Stimulated activated CD4-positive, alpha-beta T cell treated with anti-CD3 and anti-CD28 coated beads, Interleukin-1b, Interleukin-23, amount 100 ng/mL, for 1 hour (primary cell): ENCODE measurements around the gene MEIOSIN.
"Not testable (repeated sequence)": the region's sequence is repeated elsewhere in the genome, so short reads cannot be mapped to it uniquely, and the experiment has no call there.

Source experiments
- DNase-seq, 2 donors: peaks; one replicate each; pipeline ENCODE4 v3.0.0-alpha.2; 2020; ENCODE audit warnings: low read depth in 2 of 2

The MEIOSIN gene

DNA sequence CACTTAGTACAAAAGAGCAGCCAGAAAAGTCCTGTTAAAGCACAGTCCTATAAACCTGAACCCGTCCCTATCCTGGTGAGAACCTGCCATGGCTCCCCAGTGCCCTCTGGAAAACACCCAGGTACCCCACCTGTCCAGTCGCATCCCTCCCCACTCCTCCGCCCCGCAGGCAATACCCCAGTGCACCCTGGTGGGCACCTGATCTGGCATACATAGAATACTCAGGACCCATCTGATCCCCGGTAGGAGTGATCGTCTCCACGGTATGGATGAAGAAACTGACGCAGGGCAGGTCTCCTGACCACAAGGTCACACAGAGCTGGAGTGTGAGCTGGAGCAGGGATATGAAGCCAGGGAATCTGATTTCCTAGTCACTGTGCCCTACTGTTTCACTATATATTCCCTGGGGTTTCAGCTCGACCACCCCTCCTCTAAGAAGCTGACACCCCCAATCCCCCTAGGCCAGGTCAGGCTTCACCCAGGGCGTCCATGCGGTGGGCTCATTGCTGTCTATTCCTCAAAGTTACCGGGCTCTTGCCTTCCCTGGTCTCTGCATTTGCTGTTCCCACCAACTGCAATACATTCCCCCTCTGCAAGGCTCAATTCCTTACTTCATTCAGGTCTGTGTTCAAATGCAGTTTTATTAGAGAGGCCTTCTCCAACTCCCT is 15.1 kb upstream of the MEIOSIN start:
- no peak for DNase-seq

DNA sequence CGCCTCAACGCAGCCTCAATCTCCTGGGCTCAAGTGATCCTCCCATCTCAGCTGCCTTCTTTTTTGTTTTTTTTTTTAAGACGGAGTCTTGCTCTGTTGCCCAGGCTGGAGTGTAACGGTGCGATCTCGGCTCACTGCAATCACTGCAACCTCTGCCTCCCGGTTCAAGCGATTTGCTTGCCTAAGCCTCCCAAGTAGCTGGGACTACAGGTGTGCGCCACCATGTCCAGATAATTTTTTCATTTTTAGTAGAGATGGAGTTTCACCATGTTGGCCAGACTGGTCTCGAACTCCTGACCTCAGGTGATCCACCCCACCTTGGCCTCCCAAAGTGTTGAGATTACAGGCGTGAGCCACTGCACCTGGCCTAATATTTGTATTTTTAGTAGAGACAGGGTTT is 13.2 kb upstream of the MEIOSIN start:
- not testable (repeated sequence) for DNase-seq

DNA sequence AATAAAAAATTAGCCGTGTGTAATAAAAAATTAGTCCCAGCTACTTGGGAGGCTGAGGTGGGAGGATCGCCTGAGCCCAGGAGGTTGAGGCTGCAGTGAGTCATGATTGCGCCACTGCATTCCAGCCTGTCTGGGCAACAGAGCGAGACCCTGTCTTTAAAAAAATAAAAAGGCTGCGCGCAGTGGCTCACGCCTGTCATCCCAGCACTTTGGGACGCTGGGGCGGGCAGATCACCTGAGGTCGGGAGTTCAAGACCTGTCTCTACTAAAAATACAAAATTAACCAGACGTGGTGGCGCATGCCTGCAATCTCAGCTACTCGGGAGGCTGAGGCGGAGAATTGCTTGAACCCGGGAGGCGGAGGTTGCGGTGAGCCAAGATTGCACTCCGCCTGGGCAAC is 4.6 kb upstream of the MEIOSIN start:
- DNase-seq: not testable (repeated sequence)

DNA sequence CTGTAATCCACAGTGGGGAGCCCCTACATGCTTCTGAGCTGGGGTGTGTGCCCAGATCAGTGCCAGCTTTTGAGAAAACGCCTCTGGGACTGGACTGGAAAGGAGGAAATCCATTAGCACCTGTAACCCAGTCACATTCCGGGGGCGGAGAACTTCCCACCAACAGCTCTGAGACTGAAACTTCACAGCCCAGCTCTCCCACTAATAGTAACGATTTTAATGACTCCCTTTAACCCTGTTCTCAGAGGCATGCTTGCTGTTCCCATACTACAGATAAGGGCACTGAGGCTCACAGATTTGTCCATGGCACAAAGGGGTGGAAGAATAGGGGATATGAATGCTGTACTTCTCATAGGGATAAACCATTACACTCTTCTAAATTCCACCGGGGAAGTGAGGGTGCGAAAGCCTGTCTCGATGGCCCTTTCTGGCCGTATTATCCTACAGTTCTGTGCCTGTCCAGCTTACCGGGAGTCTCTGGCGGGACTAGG is 3.4 kb upstream of the MEIOSIN start:
- DNase-seq: no peak

DNA sequence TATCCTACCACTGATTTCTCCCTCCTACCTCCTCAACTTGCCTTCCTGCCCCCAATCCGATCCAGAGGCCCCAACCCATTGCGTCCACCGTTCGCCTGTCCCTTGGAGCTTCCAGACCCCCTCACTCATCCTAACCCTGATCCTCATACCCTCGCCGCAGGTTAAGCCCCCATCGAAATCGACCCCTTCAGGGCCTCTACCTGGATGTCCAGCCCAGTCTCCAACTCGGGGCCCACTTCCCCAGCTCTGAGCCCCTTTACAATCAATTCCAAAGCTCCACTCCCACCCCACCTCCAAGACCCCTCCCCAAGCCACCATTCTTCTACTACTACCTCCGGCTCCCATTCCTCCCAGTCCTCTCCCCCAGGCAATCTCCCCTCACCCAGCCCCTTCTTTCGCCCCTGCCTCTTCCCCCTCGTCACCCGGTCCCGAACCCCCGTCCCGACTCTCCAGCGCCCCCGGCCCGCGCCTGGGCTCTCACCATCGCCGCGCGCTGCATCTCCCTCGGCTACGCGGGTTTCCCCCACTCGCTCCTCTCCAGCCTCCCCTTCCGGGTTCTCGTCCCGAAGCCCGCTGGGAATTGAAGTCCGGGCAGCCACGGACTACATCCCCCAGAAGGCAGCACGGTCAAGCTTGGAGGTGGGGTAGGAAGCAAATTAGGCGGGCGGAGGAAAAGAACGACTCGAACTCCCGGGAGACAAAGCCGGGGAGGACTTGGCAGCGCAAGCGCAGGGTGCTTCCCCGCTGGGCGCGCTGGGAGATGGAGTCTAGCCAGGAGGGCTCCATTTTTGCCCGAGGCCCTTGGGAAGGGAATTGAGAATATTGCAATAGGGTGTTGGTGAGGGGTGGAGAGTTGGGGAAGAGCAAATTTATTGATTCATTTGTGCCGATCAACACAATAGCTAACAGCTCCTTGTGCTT is 2.6 kb upstream of the MEIOSIN start, which contains the start of gene FBXO46:
Gene FBXO46, minus strand, starts transcription at position 529 of the 921 bp plus-strand sequence. CDS start 17,401 bp downstream, outside the sequence.
- peak; percentile 77 to 80 for DNase-seq

DNA sequence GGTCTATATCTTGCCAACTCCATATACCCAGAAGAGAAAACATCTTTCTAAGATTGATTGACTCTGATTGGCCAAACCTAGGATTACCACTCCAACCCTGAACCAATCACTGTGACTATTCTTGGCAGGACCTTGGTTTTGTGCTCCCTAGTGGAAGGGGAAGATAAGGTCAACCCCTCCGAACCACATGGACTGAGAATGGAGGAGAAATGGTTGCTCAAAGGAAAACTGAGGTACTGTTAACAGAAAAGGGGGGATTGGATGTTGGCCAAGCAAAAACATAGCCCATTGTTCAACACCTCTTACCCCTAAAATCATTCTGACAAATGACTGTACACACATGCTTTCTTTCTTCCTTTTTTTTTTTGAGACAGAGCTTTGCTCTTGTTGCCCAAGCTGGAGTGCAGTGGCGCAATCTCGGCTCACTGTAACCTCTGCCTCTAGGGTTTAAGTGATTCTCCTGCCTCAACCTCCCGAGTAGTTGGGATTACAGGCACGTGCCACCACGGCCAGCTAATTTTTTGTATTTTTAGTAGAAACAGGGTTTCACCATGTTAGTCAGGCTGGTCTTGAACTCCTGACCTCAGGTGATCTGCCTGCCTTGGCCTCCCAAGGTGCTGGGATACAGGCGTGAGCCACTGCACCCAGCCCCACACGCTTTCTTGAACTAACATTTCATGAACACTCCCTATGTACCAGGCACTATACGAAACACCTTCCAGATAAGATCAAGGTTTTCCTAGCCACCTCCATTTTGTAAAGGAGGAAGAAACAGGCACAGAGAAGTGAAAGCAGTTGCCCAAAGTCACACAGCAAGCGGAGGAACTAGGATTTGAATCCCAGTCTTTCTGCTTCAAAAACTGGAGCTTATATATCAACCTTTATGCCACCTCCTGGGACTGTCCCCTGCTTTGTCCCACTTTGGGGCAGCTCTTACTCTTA is 6.5 kb downstream of the MEIOSIN start:
- no peak for DNase-seq

DNA sequence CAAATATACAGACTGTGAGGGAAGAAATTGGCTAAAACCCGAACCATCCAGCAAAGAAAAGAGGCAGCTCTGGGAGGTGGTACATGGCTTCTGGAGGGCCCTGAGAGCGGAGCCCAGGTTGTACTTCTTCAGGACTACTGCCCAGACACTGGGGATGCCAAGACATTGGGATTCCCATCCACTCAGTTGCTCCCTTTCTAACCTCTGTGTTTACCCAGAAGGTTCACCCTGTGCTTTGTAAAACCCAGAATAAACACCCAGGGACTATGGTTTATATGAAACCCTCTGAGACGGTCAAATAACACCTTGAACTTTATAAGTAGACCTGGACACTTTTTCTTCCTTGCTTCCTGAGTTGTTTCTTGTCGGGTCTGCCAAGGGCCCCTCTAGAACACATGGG is 9.7 kb downstream of the MEIOSIN start:
- DNase-seq: no peak

DNA sequence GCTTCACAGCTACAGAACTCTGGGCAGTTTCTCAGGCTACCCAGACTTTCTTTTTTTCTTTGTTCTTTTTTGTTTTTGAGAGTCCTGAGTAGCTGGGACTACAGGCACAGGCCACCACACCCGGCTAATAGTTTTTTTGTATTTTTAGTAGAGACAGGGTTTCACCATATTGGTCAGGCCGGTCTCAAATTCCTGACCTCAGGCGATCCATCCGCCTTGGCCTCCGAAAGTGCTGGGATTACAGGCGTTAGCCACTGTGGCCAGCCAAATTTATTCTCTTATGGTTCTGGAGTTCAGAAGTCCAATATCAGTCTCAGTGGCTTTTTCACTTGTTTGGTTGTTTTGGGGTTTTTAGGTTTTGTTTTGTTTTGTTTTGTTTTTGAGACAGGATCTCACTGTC is 12.4 kb downstream of the MEIOSIN start:
- DNase-seq: no peak

DNA sequence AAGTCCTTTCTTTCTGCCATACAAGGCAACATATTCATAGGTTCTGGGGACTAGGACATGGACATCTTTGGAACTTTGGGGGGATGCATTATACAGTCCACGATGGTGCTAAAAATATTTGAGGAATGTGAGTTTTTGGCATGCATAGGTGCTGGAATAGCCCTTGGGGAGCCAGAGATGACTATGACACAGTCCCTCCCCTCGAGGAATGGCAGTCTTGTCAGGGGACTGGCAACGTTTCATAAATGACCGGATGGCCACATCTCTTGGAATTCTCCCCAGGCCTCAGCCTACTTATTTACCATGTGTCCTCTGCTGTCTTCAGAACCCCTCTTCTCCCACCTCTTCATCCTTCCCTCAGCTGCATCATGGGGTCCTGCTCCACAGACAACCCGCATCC is 13.6 kb downstream of the MEIOSIN start:
- no peak for DNase-seq

DNA sequence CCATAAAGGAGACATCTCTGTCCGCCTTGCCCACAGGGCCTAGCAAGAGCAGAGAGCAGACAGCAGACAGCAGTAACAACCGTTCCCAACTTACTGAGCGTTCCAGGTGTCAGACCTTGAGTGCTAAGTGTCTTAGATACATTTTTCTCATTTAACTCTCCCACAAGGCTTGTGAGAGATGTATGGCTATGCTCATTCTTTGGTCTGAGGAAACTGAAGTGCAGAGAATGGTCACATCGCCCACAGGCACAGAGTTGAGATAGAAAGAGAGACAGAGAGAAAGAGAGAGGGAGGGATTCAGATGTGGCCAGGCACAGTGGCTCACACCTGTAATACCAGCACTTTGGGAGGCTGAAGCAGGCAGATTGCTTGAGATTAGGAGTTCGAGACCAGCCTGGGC is 14.3 kb downstream of the MEIOSIN start:
- no peak for DNase-seq

DNA sequence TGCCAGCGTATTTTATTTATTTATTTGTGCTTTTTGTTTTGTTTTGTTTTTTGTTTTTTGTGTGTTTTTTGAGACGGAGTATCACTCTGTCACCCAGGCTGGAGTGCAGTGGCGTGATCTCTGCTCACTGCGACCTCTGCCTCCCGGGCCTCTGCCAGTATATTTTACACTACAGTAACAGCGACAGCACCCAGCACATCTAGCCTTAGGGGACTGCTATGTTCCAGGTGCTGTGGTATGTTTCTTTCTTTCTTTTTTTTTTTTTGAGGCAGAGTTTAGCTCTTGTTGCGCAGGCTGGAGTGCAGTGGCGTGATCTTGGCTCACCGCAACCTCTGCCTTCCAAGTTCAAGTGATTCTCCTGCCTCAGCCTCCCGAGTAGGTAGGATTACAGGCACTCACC is 18.2 kb downstream of the MEIOSIN start:
- not testable (repeated sequence) for DNase-seq

DNA sequence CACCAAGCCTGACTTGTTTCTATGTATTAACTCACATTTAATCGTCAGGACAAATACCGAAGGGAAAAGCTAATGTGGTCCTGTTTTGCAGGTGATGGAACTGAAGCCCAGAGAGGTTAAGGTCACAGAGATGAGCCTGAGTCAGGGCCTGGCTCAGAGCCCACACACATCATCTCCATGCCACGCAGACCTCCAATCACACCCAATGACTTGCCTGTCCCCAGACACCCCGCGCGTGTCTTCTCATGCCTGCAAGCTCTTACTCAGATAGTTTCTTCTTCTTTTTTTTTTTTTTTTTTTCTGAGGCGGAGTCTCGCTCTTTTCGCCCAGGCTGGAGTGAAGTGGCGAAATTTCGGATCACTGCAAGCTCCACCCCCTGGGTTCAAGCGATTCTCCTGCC is 19.4 kb downstream of the MEIOSIN start:
- DNase-seq: no peak

DNA sequence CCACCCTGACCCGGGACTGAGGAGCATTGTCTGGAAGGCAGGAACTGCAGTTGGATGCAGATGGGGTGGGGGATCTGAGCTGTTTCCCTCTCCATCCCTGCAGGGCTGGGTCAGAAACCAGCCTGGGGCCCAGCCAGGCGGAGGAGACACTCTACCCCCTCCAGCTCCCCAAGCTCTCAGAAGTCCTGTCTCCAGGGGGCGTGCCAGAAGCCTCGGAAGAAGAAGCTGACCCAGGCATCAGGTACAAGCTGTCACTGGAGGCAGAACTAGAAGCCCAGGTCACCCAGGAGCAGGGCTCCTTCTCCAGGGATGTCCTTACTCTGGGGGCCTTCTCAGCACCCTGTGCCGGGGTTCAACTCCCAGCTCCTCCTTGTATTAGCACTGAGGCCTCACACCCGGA is 20.3 kb downstream of the MEIOSIN start:
- DNase-seq: no peak

DNA sequence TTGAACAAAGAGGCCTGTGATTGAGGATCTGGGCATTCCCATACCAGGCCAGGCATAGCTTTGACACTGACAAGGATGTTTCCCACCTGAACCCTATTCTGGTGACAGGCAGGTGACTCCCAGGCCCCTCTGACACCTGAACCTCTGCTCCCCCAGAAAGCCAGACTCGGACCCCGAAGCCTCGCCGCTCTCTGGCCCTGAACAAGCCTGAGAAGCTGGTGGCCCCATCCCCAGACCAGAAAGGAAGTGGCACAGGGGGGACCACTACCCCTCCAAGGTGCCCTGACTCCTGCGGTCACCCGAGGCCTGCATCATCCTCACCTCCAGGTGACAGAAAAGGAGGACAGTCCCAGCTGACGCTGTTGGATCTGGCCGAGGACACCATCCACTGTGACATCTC is 21.1 kb downstream of the MEIOSIN start:
- DNase-seq: no peak

DNA sequence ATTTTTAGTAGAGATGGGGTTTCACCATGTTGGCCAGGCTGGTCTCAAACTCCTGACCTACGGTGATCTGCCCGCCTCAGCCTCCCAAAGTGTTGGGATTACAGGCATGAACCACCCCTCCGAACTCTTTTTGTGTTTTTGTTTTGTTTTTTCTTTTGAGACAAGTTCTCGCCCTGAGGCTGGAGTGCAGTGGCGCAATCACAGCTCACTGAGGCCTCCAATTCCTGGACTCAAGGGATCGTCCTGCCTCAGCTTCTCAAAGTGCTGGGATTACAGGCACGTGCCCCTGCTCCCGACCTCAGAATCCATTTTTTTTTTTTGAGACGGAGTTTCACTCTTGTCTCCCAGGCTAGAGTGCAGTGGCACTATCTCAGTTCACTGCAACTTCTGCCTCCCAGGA is 24.5 kb downstream of the MEIOSIN start:
- no peak for DNase-seq

DNA sequence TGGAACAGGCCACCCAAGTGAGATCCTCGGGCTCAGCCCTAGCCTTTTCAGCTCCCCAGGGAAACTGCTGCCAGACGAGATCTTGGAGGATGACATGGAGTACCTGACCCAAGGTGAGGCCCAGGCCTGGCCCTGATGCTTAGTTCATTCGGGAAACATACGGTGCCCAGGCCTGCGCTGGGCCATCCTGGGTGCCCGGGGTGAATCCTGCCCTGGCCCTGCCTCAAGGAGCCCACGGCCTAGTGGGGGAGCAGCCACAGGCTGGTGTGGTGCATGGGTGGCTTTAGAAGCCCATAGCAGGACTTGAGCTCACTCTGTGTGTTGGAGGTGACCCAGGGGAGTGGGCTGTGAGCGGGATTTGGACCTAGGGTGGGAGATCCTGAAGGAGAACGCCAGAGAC is 25.7 kb downstream of the MEIOSIN start:
- no peak for DNase-seq

DNA sequence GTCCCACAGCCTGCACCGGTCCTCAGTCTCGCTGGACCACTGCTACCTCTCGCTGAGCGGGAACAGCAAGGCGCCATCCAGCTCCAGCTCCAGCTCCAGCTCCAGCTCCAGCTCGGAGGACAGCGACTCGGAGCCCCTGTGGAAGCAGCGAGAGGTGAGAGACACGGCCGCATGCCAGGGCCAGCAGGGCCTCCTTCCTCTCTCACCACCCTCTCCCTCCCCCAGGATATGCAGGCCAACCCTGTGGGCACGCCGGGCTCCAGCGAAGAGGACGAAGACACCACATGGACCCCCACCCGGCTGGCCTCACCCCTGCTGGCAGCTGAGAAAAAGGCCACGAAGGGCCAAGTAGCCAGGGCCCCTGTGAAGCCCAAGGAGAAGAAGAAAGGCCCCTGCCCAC is 28.5 kb downstream of the MEIOSIN start:
- no peak for DNase-seq

DNA sequence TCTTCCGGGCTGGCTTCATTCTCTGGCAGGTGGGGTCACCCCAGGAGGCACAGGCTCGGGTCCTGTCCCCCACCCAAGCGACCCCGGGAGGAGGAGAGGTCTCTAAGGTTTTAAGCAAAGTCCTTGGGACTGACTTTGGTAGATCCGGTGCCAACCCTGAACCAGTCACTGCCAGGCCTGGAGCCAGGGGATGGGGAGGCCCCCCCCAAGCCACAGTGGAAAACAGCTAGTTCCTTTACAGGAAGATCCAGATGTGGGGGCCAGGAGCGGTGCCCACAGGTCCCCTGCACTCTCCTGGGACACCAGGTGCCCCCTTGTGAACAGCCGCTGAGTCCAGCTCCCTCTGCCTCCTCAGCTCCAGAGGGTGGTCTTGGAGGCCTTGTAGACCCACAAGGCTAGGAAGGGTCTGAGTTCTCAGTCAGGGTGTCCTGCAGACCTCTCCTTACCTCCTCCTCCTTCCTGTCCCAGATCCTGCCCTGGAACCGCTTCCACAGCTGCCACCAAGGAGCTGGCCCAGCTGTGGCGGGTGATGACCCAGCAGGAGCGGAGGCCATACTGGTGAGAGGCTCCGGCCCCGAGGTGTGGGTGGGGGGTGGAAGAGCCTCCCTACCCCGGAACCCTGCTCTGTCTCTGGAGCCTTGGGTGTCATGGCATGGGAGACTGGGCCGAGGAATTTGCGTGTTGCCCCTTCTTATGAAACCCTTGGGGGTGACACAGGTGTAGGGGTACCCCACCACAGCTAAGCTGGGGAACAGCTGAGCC is 29.8 kb downstream of the MEIOSIN start:
- DNase-seq: no peak

DNA sequence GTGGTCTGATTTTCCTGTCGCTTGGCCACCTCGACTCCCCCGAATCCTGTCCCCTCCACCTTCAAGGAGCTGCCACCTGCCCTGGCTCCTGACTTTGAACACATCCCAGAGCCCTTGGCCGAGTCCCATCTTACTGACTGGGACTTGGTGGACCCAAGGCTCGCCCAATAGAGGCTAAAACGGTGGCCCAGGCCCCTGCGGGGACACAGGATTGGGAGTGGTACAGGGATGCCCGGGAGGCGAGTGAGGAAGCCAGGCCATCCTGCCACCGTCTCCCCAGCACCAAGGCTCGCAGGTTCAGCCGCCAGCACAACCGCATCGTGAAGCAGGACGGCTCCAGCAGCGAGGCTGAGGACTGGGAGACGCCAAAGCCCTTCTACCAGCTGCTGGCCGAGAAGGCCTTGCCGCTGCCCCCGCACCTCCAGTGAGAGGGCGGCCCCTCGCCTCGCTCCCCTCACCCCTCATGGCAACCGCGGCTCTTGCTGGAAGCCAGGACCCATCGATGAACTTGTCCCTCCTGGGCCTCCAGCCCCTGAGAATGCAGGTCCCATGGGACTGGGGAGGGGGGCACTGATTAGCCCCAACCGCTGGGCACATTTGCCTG is 30.6 kb downstream of the MEIOSIN start:
- no peak for DNase-seq

DNA sequence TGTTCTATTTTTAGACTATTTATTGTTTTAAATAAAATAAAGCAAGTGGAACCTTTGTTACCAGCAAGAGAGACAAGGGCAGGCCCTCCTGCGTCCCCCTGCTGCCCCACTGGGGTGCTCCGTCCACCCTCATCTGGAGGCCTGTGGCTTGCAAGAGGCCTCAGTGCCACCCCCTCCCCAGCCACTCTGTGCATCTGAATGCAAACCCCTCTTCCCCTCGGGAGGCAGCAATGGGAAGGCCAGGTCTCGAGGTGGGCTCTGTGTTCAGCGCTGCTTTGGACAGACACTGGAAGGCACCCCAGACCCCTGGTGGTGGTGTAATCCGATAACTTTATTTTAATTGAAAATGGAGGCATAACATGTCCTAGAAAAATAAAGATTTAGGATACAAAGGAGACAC is 31.2 kb downstream of the MEIOSIN start:
- no peak for DNase-seq
